Breast epithelium (tissue), 4 donors: ENCODE results near the gene TGFBR3. TPM values are rescaled to one million over a fixed set of nuclear protein-coding genes. Genes with fewer than 3 reads are reported as not detected.

ENCODE experiments used
- DNase-seq, 2 donors: peaks; one replicate each; pipeline ENCODE4 v3.0.0-alpha.2; 2019; ENCODE audit warnings: low spot score in 2 of 2
- H3K27ac ChIP-seq, 2 donors: fragments of 200-600 bp; sonication (generic) in 1 of 2; one replicate each; pipeline ENCODE4 v1.5.1; 2016 to 2019; ENCODE audit warnings: mild to moderate bottlenecking in 1 of 2
- H3K27me3 ChIP-seq, 2 donors: fragments of 200-600 bp; sonication (generic) in 1 of 2; one replicate each; pipeline versions ENCODE4 v1.5.1 to v1.6.0; 2017 to 2019; ENCODE audit warnings: control low read depth in 1 of 2, mild to moderate bottlenecking in 1 of 2
- H3K36me3 ChIP-seq: fragments of 200-600 bp; one replicate; pipeline ENCODE4 v1.5.1; 2019
- H3K4me1 ChIP-seq, 2 donors: fragments of 200-600 bp; sonication (generic); one replicate each; pipeline ENCODE4 v1.5.1; 2016 to 2019; ENCODE audit warnings: control low read depth in 1 of 2
- H3K4me3 ChIP-seq, 3 donors: fragments of 200-600 bp; sonication (generic); 1 replicate in 2 of 3; 2 replicates in 1 of 3; pipeline ENCODE4 v1.5.1; 2016 to 2019; ENCODE audit warnings: mild to moderate bottlenecking in 3 of 3, moderate library complexity in 2 of 3
- H3K9me3 ChIP-seq, 2 donors: fragments of 200-600 bp; sonication (generic) in 1 of 2; one replicate each; pipeline ENCODE4 v1.5.1; 2016 to 2019; ENCODE audit warnings: control low read depth in 1 of 2
- POLR2A ChIP-seq: fragments of 450-650 bp; IDR thresholded peaks from one replicate; pipeline ENCODE4 v1.6.1; 2016; ENCODE audit warnings: antibody characterized with exemption, mild to moderate bottlenecking, moderate library complexity
- POLR2AphosphoS5 ChIP-seq, 3 donors: sonication (generic); formaldehyde crosslinking; IDR thresholded peaks; one replicate each; pipeline ENCODE4 v1.6.1; 2017; ENCODE audit warnings: antibody characterized with exemption in 3 of 3
- intact Hi-C: fragments of 100-400 bp; cut with DNase I; formaldehyde crosslinking; loops from one replicate; pipeline ENCODE4 v1.15.1; 2023; ENCODE audit warnings: low total_unique reads
- total RNA-seq, 3 donors: library from RNA; depleted of rRNA; stranded (reverse); fragments of >200 nt; gene quantifications; one replicate each; pipeline ENCODE4 v1.1.0, GENCODE V29; 2016
- TF ChIP-seq, protein P1 (sequence below), 3 donors: fragments of 450-650 bp; IDR thresholded peaks; one replicate each; pipeline ENCODE4 v1.5.1; 2016 to 2017; ENCODE audit warnings: antibody characterized with exemption in 3 of 3, mild to moderate bottlenecking in 3 of 3, moderate library complexity in 3 of 3

Gene TGFBR3
- total RNA-seq, 3 donors from 2014 or later = 127 to 287 (median 167) TPM

GRCh38 chr1:91630803-91631202 lies 255.1 kb downstream of the TGFBR3 start:
- TF ChIP-seq, protein P1, sequence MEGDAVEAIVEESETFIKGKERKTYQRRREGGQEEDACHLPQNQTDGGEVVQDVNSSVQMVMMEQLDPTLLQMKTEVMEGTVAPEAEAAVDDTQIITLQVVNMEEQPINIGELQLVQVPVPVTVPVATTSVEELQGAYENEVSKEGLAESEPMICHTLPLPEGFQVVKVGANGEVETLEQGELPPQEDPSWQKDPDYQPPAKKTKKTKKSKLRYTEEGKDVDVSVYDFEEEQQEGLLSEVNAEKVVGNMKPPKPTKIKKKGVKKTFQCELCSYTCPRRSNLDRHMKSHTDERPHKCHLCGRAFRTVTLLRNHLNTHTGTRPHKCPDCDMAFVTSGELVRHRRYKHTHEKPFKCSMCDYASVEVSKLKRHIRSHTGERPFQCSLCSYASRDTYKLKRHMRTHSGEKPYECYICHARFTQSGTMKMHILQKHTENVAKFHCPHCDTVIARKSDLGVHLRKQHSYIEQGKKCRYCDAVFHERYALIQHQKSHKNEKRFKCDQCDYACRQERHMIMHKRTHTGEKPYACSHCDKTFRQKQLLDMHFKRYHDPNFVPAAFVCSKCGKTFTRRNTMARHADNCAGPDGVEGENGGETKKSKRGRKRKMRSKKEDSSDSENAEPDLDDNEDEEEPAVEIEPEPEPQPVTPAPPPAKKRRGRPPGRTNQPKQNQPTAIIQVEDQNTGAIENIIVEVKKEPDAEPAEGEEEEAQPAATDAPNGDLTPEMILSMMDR (IDR thresholded peaks at IDR 0.05) = no peak
- no peak for TF ChIP-seq POLR2AphosphoS5 (IDR thresholded peaks at IDR 0.05)
- no peak for TF ChIP-seq POLR2A
- H3K4me1 ChIP-seq = no peaks in the 10 kb centered on the region
- intact Hi-C loops = no loop called here

More at GRCh38 chr1:91630803-91631202, 255.1 kb downstream of the TGFBR3 start:
- H3K27ac ChIP-seq = no peak overlapping the region
- no peak for DNase-seq
- H3K27me3 ChIP-seq = no peaks in the 10 kb centered on the region
- no peaks in the 10 kb centered on the region for H3K36me3 ChIP-seq
- H3K4me3 ChIP-seq = no peak overlapping the region
- H3K9me3 ChIP-seq = no peaks in the 10 kb centered on the region

Other genes with a start within 250 kb of the TGFBR3 start
- under 1 TPM in 1 of 3 donors, not detected in 2; 0.29 TPM for gene BRDT, start 63.2 kb upstream of the TGFBR3 start, total RNA-seq
- gene EPHX4, start 143.8 kb upstream of the TGFBR3 start, total RNA-seq = 1 to 10 TPM in 1 of 3 donors, under 1 TPM in 1, not detected in 1; 0.33 to 2.6 TPM
- gene SETSIP, start 189.3 kb upstream of the TGFBR3 start, total RNA-seq = not detected
- gene BTBD8, start 194.2 kb upstream of the TGFBR3 start, total RNA-seq = 10 to 100 TPM in 1 of 3 donors, 1 to 10 TPM in 2; 7.2 to 12.6 (median 7.5) TPM